Measurements from ENCODE around the gene RAB11FIP4.

GRCh38 chr17:31424944-31425281 lies 33.4 kb downstream of the RAB11FIP4 start:
- TF ChIP-seq CTCF (IDR thresholded peaks at IDR 0.05; ENCODE audit: borderline replicate concordance, extremely low read depth, low read length, poor library complexity, severe bottlenecking) (no peak), EZH2 (IDR thresholded peaks at IDR 0.05; ENCODE audit: borderline replicate concordance, low read depth, low read length, severe bottlenecking) (no peak)
